HCEC 1CT (cell line): ENCODE results near the gene TMEM109.

Experiments used
- DNase-seq: peaks from one replicate; pipeline ENCODE4 v3.0.0-alpha.2; 2017

The TMEM109 gene

DNA sequence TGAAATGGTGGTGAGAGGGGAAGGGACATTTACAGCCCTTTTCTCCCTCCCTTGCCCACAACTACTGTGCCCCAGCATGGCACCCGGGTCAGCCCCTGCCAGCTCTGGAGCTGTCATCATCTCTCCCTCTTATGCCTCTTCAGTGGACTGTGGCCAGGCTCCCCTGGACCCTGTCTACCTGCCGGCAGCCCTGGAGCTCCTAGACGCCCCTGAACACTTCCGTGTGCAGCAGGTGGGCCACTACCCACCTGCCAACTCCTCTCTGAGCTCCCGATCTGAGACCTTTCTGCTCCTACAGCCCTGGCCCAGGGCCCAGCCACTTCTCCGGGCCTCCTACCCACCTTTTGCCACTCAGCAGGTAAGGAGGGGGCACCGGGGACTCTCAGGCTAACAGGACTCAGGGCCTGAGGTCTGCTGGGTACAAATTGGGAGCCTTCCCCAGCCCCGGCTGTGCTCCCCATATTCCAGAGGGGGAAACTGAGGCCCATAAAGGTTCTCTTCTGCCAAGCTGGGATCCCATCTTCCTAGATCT lies 13.2 kb downstream of the TMEM109 start:
- DNase-seq = no peak

DNA sequence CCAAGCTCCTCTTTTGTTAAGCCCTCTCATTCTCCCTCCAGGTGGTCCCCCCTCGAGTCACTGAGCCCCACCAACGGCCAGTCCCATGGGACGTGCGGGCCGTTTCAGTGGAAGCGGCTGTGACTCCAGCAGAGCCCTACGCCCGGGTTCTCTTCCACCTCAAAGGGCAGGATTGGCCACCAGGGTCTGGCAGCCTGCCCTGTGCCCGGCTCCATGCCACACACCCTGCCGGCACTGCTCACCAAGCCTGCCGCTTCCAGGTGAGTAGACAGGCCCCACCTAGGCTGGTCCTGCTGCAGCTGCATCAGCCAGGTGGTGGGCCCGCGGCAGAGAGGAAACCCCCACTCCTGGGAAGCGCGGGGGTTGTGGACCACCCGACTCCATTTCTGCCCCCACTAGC lies 13.6 kb downstream of the TMEM109 start:
- no peak for DNase-seq

DNA sequence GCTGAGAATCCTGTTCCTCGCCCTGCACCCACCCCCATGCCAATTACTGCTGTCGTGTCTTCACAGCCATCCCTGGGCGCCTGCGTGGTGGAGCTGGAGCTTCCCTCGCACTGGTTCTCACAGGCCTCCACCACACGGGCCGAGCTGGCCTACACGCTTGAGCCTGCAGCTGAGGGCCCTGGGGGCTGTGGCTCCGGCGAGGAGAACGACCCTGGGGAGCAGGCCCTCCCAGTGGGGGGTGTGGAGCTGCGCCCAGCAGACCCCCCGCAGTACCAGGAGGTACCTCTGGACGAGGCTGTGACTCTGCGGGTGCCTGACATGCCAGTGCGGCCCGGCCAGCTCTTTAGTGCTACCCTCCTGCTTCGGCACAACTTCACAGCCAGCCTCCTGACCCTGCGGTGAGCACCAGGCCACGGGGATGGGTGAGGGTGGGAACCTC lies 14.6 kb downstream of the TMEM109 start:
- no peak for DNase-seq

DNA sequence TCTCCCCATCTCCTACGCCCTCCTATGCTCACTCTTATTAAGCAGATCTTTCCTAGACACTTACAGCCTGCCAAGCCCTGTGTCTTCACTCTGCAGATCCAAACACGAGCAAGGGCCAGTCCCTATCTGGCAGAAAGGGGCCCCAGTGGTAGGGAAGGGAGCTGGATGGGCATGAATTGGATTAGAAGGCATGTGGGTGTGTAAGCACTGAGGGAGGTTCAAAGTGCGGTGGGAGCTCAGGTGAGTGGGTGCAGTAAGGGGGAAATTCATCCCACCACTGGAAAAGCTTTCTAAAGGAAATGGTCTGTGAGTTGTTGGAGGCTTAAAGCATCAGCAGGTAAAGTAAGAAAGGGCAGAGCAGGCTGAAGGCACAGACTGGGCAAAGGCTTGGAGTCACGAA lies 15.8 kb downstream of the TMEM109 start:
- no peak for DNase-seq

DNA sequence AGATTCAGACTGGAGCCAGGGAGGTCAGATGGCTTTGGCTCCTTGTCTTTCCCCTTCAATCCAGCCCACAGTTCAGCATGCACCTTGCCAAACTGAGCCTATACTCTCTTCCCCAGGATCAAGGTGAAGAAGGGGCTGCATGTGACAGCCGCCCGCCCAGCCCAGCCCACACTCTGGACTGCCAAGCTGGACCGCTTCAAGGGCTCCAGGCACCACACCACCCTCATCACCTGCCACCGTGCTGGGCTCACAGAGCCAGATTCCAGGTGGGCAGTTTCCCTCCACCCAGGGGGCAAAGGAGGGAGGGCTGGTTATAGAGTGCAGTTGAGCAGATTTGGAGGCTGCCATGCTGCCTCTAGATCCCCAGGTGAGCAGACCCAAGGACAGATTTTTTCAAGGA lies 16.4 kb downstream of the TMEM109 start:
- no peak for DNase-seq

DNA sequence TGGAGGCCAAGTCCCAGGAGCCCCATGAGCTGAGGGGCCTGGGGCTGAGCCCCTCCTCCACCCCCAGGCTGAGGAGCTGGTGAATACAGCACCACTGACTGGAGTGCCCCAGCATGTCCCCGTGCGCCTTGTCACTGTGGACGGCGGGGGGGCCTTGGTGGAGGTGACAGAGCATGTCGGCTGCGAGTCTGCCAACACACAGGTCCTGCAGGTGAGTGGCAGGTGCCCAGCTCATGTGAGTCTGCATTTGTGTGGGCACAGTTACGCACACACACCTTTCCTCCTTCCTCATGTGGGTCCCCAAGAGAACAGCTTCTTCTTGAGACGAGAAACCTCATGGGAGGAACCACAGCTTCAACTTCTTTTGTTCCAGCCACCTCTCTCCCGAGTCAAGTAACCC lies 18.0 kb downstream of the TMEM109 start:
- DNase-seq = no peak

DNA sequence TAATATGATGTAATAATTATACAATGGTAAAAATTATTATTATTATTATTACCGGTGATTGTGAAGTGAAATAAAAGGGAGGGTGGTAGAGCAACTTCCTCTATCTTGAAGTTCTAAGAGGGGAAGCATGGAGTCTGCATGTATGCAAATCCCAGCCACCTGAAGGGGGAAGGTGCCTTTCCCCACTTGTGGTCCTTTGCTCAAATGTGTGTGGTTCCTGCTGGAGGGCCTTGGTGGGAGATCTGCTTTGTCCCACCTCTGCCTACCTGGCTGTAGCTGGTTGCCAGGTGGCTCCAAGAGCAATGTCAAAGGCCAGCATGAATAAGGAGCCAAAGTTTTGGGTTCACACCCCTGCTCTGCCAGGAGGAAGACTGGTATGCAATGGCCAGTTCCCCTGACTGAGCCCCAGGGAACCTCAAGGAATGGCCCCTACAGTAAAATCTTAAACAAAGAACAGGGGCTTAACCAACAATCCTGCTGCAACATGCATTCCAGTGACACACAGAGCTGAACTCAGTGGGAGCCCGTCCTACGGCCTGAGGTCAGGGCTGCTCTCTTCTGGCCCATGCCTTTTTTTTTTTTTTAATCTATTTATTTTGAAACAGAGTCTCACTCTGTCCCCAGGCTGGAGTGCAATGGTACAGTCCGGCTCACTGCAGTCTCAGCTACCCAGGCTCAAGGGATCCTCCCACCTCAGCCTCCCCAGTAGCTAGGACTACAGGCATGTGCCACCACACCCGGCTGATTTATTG lies 18.8 kb downstream of the TMEM109 start:
- no peak for DNase-seq

DNA sequence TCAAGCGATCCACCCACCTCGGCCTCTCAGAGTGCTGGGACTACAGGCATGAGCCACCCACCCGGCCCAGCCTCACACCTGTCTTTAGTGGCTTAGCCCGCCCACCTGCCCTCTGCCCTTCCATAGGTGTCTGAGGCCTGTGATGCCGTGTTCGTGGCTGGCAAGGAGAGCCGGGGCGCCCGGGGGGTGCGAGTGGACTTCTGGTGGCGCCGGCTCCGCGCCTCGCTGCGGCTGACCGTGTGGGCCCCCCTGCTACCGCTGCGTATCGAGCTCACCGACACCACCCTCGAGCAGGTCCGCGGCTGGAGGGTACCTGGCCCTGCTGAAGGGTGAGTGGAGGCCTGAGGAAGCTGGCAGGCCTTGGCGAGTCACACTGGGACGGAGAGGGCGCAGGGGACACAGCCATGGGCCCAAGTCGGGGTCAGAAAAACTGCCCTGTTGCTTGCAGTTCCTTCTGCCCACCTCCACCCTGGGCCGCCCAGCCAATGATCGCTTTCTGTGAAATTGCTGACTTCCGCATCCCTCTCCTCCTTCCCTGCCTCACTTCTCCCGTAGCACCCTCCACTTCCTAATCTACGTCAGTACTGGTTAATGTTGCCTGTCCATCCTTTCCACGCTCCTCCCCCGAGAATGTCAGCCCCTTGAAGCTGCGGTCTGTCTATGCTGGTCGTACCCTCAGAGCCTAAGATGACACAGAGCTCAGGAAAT lies 19.6 kb downstream of the TMEM109 start:
- no peak for DNase-seq

DNA sequence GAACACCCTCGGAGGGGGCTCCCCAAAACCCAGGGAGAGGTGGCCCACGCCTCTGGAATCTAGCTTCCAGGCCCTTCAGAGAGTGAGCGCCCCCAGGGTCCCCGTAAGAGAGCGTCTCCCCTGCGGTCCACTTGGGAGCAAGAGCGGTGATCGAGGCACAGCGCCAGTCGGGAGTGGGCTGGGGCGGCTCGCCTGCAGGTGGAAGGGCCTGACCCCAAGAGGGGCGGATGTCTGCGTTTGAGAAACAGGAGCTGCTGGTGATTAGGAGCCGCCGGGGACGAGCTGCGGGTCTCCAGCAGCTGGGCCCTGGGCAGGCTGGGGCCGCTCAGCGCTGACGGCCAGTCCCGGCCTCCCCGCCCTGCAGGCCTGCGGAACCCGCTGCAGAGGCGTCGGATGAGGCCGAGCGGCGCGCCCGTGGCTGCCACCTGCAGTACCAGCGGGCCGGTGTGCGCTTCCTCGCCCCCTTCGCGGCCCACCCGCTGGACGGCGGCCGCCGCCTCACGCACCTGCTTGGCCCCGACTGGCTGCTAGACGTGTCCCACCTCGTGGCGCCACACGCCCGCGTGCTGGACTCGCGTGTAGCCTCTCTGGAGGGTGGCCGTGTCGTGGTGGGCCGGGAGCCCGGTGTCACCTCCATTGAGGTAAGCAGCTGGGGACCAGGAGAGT lies 20.3 kb downstream of the TMEM109 start:
- DNase-seq = no peak

DNA sequence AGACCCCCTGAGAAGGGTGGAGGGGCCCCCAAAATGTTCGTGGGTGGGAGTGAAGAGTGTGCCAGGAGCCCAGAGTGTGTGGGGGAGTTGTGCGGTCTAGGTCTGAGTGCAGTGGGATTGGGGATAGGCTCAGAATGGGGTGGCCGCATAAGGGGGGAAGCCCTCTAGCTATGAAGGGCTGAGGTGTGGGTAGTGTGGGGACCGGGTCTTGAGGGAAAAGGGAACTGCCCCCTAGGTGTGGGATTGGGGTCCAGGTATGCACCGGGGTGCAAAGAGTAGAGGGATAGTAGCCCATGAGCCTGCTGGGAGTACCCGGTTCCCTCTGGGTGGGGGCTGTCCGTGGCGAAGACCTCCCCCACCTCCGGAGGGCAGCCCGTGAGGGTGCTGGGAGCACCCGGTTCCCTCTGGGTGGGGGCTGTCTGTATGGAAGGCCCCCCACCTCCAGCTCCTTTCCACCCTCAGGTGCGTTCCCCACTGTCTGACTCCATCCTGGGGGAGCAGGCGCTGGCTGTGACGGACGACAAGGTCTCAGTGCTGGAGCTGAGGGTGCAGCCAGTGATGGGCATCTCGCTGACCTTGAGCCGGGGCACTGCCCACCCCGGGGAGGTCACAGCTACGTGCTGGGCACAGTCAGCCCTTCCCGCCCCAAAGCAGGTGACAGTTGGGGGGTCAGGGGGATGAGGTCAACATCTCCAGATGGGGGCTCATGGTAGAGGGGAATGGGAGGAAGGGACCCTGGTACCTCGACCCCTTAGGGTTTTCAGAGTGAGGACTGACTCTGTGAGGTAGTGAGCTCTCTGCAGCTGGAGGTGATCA lies 21.0 kb downstream of the TMEM109 start:
- DNase-seq = no peak

DNA sequence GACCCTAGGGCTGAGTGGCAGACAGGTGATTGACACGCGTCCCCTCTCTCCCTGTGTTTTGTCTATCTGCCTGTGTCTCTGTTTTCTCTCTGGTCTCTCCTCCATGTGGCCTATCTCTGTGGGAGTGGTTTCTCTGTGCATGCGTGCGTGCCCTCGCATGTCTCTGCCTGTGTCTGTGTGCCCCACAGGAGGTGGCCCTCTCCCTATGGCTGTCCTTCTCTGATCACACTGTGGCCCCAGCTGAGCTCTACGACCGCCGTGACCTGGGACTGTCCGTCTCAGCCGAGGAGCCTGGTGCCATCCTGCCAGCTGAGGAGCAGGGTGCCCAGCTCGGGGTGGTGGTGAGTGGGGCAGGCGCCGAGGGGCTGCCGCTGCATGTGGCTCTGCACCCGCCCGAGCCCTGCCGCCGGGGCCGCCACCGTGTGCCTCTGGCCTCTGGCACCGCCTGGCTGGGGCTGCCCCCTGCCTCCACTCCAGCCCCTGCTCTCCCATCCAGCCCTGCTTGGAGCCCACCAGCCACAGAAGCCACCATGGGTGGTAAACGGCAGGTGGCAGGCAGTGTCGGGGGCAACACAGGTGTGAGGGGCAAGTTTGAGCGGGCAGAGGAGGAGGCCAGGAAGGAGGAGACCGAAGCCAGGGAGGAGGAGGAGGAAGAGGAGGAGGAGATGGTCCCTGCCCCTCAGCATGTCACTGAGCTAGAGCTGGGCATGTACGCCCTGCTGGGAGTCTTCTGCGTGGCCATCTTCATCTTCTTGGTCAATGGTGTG lies 21.9 kb downstream of the TMEM109 start:
- no peak for DNase-seq

DNA sequence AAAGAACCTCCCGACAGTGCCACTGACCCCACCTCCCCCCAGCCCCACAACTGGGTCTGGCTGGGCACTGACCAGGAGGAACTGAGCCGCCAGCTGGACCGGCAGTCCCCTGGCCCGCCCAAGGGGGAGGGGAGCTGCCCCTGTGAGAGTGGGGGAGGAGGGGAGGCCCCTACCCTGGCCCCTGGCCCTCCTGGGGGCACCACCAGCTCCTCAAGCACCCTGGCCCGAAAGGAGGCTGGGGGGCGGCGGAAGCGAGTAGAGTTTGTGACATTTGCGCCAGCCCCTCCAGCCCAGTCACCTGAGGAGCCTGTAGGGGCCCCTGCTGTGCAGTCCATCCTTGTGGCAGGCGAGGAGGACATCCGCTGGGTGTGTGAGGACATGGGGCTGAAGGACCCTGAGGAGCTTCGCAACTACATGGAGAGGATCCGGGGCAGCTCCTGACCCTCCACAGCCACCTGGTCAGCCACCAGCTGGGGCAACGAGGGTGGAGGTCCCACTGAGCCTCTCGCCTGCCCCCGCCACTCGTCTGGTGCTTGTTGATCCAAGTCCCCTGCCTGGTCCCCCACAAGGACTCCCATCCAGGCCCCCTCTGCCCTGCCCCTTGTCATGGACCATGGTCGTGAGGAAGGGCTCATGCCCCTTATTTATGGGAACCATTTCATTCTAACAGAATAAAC lies 22.6 kb downstream of the TMEM109 start:
- DNase-seq = no peak

DNA sequence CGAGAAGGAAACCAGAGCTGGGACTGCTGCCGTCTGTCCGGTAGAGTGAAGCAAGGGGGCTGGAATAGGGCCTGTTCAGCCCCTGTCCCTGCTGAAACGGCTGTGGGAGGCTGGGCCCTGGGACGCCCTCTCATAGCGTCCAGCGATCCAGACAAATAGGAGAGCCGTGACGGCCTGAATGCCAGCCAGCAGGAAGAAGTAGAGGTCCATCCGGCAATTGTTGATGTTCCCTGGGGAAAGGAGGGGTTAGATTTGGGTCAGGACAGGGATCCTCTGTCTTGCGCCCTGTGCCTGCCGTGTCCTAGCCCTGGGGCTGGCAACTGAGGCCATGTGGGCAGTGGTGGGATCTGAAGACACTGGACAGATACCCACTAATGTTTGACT lies 23.2 kb downstream of the TMEM109 start:
- no peak for DNase-seq

DNA sequence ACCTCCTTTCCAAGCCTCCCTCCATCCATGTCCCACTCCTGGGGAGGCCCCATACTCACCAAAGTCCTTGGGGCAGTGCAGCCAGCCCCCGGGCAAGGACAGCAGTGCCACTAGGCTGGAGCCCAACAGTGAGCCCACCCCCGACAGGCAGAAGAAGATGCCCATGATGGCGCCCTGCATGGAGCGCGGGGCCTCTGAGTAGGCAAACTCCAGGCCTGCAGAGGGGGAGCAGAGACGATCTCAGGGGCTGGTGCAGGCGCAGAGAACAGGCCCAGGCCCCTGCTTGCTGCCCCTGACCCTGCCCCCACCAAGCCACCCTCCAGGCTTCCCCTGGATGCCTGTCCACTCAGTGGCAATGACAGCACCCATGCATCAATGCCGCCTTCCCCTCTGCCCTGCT lies 23.9 kb downstream of the TMEM109 start:
- no peak for DNase-seq

DNA sequence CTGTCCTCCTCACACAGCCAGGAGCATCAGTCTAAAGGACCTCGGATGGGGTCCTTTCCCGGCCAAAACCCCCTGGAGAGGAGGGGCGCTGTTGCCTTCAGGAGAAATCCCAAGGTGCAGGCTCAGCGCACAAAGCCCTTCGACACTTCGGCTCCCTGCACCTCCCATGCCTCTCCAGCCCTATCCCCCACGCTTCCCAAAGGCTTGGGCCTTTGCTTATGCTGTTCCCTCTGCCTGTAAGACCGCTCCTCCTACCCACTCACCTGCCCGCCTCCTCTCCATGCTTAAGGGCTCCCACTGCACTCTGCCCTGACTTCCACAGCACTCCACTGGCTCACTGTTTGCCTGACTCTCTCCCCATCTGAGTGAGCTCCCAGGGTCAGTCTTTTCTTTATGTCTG lies 24.5 kb downstream of the TMEM109 start:
- DNase-seq = no peak

DNA sequence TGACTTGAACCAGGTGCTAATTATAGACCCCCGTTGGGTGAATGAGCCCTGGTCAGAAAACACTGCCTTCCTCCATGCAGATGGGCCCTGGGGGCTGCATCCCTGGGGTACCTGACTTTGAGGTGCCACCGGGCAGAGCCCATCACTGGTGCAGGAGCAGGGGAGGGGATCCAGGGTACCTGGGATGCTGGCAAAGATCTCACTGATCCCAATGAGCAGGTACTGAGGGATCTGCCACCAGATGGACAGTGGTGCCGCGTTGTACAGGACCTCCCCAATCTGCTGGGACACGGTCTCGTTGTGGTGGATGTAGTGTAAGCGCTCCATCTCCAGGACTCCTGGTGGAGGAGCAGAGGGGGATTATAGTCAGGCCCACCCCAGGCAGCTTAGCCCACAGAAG lies 25.3 kb downstream of the TMEM109 start:
- DNase-seq = no peak

DNA sequence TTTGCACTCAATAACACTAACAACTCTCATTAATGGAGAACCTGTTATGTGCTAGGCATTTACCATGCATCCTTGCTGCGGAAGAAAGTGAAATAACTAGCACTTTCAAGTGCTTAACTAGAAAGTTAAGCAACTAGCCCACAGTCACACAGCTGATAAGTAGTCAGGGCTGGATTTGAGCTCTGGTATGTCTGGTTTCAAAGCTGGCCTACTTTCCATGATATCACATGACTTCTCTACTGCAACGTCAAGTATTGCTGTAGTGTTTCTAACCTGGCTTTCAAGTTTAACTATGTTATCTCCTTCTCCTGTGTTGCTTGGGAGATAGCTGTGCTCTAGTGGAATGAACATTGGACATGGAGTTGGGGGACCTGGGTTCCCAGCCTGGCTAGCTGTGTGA lies 25.9 kb downstream of the TMEM109 start:
- DNase-seq = no peak

DNA sequence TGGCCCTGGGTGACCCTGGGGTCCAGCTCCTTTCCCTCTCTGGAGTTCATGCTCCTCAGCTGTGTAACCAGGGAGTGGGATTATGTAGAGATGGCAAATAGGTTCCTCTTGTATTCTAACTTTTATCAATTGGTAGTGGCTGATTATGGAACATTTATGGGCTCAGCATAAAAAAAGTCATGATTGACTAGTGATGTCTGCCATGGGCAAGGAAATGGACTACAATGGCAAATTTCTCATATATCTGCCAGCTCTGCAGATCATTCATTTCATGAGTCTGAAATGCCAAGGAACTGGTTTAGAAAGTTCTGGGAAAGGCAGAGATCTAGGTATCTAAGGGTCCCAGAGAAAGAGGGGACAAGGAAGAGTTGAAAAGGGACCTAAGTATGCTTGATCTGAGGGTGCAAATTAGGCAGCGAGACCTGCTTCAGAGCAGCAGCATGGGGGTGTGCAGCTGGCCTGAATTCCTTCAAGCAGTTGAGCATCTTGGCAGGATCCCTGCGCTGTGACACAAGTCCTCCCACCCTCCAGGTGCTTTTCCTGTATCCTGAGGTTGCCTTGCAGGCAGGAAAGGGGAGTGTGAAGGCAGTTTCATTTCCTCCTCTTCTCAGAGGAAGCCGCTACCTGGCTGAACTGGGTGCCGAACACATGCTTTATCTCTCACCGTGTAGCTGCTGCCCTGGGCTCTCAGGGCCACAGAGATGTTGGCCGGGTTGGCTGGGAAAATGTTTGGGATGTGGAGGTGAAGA lies 27.6 kb downstream of the TMEM109 start:
- DNase-seq = no peak

DNA sequence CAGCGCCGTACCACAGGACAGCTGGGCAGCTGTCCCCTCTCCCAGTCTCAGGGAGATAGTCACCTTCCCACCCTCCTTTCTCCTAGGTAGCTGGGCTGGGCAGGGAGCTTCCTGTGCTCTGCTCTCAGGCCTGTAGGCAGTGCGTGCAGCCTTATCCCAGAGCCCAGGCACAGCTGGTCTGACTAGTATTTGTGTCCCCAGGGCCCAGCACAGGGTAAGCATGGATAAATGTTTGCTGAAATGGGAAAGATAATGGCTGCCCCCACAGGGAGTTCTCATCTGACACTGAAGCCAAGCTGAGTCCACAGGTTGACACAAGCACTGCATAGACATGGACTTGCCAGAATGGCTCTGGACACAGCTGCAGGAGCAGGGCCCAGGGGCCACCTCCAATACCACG lies 28.3 kb downstream of the TMEM109 start:
- no peak for DNase-seq

DNA sequence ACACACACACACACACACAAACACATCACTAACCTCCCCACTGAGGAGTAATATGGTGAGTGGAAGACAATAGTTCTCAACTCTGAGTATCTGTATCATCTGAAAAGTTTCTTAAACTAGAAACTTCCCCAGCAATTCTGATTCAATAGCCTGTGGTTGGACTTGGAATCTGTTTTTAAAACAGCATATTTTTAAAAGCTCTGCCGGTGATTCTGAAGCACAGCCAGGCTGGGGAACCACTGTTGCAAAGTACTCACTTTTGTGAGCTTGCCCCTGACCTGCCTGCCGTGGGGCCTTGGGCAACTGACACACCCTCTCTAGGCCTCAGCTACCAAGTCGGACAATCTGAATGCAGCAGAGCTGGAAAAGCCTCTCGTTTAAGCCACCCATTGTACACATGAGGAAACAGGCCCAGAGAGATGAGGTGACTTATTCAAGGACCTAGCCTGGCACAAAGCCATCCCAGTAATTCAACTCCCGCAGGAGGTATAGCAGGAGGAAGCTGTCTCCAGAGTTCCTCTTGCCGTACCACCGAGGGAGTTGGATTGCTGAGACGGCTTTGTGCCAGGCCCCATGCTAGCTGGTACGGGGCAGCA lies 29.1 kb downstream of the TMEM109 start:
- DNase-seq = no peak
